Bronchial epithelial cell (primary cell): ENCODE data around the gene RCOR2. TPM values are rescaled to one million over a fixed set of nuclear protein-coding genes. Genes with fewer than 3 reads are reported as not detected.
A peak's percentile ranks its signal among the peaks of the same experiment; 100 is the strongest.

Experiments used
- DNase-seq: peaks from one replicate; pipeline ENCODE4 v3.0.0-alpha.2; 2010; ENCODE audit warnings: low read depth
- FAIRE-seq: peaks from 2 replicates; lab custom pipeline; 2011; peaks lifted over from hg19 to GRCh38; lab: Jason Lieb, UNC
- H3K27me3 ChIP-seq: 2 replicates; pipeline ENCODE4 v1.5.1; 2011; ENCODE audit warnings: low read length; ENCODE audit not compliant: control insufficient read depth, insufficient read depth
- H3K36me3 ChIP-seq: 2 replicates; pipeline ENCODE4 v1.5.1; 2011; ENCODE audit warnings: low read length; ENCODE audit not compliant: control insufficient read depth, insufficient read depth
- H3K4me3 ChIP-seq: 2 replicates; pipeline ENCODE4 v1.5.1; 2011; ENCODE audit warnings: mild to moderate bottlenecking, low read depth, low read length, control low read depth
- CTCF ChIP-seq: IDR thresholded peaks from 2 replicates; pipeline ENCODE4 v1.5.1; 2011; ENCODE audit warnings: mild to moderate bottlenecking, moderate library complexity, low read length, control low read depth, inconsistent platforms; ENCODE audit not compliant: insufficient read depth, severe bottlenecking
- total RNA-seq: library from RNA; depleted of rRNA; stranded (reverse); fragments of >200 nt; gene quantifications from 2 replicates; pipeline ENCODE4 v1.2.1, GENCODE V29; 2014

The RCOR2 gene
- total RNA-seq, 1 donor from 2014 or later = 2.4 TPM

- Histone ChIP-seq H3K4me3 (no peak overlapping the region), H3K27me3 (no peaks in the 10 kb centered on the region), H3K36me3 (peaks cover 48% of the 10 kb centered on the region)
- DNase-seq (no peak), FAIRE-seq (no peak)
- TF ChIP-seq CTCF = no peak
Observed at GRCh38 chr11:63907063-63907462, 9.9 kb downstream of the RCOR2 start.

- no peak for DNase-seq
- Histone ChIP-seq H3K4me3 (no peak overlapping the region), H3K27me3 (no peaks in the 10 kb centered on the region), H3K36me3 (peaks cover 50% of the 10 kb centered on the region)
- TF ChIP-seq CTCF = peak; percentile 38
- no peak for FAIRE-seq
Observed at GRCh38 chr11:63906585-63906984, 10.4 kb downstream of the RCOR2 start.

GRCh38 chr11:63906087-63906486, 10.9 kb downstream of the RCOR2 start:
- DNase-seq = no peak
- H3K36me3 ChIP-seq = peaks cover 50% of the 10 kb centered on the region
- no peak for TF ChIP-seq CTCF
- H3K4me3 ChIP-seq = no peak overlapping the region
- H3K27me3 ChIP-seq = no peaks in the 10 kb centered on the region
- no peak for FAIRE-seq

GRCh38 chr11:63905179-63905578, 11.8 kb downstream of the RCOR2 start:
- no peak overlapping the region for H3K4me3 ChIP-seq
- DNase-seq (no peak), FAIRE-seq (no peak)
- peaks cover 58% of the 10 kb centered on the region for H3K36me3 ChIP-seq
- TF ChIP-seq CTCF = no peak
- H3K27me3 ChIP-seq = no peaks in the 10 kb centered on the region

GRCh38 chr11:63904743-63905142, 12.2 kb downstream of the RCOR2 start:
- DNase-seq (no peak), FAIRE-seq (no peak)
- no peak for TF ChIP-seq CTCF
- no peaks in the 10 kb centered on the region for H3K27me3 ChIP-seq
- peaks cover 62% of the 10 kb centered on the region for H3K36me3 ChIP-seq
- H3K4me3 ChIP-seq = no peak overlapping the region

GRCh38 chr11:63903884-63904283, 13.1 kb downstream of the RCOR2 start:
- DNase-seq = no peak

More at GRCh38 chr11:63903884-63904283, 13.1 kb downstream of the RCOR2 start:
- H3K36me3 ChIP-seq = peaks cover 66% of the 10 kb centered on the region
- no peak for TF ChIP-seq CTCF
- no peaks in the 10 kb centered on the region for H3K27me3 ChIP-seq
- H3K4me3 ChIP-seq = no peak overlapping the region
- FAIRE-seq = no peak
